ENCODE results near the gene AGBL4.

The AGBL4 gene

GRCh38 chr1:49171941-49172593 is 851.7 kb downstream of the AGBL4 start:
- DNase-seq: no peak

DNA sequence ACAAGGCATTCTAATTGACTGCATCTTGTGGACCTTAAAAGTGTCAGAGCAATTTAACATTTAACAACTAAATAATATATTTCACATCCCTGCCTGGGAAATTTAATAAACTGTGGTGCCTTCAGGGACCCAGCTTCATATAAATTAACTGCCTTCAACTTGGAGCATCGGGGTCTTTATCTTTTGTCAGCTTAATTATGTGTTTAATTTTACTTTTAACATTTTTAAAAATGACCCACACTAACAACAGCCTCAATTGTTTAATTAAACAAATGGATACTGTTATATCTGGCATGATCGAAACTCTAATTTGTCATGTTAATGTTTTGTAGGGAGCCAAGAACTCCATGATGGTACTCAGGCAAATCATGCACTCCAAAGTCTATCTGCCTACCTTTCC is 857.7 kb downstream of the AGBL4 start:
- DNase-seq: no peak

DNA sequence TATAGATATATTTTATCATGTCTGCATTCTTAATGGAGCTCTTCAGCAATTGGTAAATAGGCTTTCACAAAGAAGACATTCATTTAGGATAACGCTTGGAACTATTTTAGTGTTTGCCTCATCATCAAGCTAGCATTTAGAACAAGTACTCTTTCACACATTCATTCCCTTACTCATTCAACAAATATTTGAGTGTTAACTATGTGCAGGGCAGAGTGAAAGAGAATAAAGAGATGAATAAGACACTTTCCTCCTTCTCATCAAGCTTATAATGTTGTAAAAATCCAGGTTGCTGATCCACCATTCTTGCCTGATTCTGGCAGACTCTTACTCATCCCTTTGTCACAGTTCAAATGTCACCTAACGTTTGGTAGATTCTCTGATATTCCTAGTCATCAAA is 860.7 kb downstream of the AGBL4 start:
- no peak for DNase-seq

- DNase-seq: no peak
These were observed 863.1 kb downstream of the AGBL4 start for GRCh38 chr1:49160677-49161076.

GRCh38 chr1:49136738-49137251 is 887.0 kb downstream of the AGBL4 start:
- DNase-seq: no peak

- no peak for DNase-seq
These were observed 898.0 kb downstream of the AGBL4 start for GRCh38 chr1:49125746-49126145.

DNA sequence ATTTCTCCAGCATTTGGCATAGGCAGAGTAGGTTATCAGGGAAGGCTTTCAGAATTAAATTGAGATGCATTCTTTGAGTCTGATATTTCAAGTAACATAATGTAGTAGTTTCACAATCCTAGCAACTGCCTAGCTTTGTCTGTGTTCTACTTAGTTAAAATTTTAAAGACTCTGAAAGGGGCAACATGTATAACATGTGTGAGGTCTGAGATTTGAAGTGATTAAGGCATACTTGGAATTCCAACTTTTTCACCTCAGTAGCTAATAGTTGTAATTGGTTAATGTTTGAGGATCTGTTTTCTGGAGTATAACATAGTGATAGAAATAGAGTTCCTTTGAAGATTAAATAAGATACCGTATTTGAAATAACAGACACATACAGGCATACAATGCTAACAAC is 911.8 kb downstream of the AGBL4 start:
- DNase-seq: no peak

DNA sequence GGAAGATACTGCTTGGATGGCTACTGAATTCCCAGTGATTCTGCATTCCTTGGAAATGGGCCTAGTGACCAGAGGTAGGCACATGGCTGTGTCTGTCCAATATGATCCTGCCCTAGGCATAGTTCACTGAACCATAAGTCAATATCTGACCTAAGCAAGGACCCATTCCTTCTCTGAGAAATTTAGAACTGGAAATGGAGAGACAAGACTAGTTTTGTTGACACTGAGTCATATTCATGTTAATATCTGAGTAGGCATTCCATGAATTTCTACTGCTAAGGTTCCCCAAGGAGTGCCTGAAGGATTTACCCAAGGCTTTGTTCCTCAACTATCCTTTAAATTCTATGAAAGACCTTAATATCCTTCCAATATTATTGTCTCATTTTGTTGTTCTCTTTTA is 917.3 kb downstream of the AGBL4 start:
- DNase-seq: no peak

DNA sequence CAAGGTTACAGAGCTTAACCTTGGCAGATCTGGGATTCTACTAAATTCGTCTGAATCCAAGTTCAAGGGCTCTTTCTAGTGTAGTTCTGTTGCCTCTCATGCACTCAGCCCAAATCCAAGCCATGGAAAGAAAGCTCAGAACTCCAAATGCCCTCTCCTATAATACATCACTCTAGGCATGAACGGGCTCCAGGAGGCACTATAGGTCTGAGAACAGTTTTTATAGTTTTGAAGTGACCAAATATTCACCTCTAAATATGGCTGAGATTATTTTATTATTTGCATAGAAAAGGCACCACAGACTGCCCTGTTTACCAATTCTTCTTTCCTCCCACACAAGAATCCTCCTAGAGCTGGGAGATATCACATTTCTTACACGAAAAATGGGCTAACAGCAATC is 919.2 kb downstream of the AGBL4 start:
- no peak for DNase-seq

GRCh38 chr1:49102752-49103151 is 921.0 kb downstream of the AGBL4 start:
- no peak for DNase-seq

GRCh38 chr1:49098866-49099265 is 924.9 kb downstream of the AGBL4 start:
- DNase-seq: no peak

GRCh38 chr1:49086327-49086726 is 937.4 kb downstream of the AGBL4 start:
- no peak for DNase-seq

GRCh38 chr1:49085079-49085478 is 938.7 kb downstream of the AGBL4 start:
- no peak for DNase-seq

DNA sequence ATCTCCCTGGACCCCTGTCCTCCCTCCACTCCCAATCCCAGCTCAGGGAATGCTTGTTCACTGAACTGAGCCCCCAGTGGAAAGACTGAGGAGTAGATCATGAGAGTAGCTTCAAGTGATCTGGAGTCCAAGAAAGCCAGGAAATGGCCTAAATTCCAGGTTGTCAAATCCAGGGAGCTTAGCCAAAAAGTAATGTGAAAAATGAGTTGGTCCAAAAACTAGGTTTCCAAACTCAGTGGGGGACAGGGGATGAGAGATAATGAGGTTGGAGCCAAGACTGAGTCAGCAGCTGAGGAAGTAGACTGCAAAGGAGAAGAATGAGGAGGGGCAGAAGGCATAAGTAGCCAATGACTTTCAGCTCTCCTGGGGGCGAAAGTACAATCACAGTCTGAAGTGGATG is 963.0 kb downstream of the AGBL4 start:
- no peak for DNase-seq

DNA sequence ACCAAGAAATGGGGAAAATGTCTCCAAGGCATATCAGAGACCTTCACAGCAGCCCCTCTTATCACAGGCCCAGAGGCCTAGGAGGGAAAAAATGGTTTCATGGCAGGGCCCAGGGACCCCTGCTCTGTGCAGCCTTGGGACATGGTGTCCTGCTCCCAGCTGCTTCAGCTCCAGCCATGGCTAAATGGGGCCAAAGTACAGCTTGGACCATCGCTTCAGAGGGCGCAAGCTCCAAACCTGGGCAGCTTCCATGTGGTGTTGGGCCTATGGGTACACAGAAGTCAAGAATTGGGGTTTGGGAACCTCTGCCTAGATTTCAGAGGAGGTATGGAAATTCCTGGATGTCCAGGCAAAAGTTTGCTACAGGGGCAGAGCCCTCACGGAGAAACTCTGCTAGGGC is 964.7 kb downstream of the AGBL4 start:
- no peak for DNase-seq

GRCh38 chr1:49052102-49052501 is 971.7 kb downstream of the AGBL4 start:
- DNase-seq: peak; percentile 16

DNA sequence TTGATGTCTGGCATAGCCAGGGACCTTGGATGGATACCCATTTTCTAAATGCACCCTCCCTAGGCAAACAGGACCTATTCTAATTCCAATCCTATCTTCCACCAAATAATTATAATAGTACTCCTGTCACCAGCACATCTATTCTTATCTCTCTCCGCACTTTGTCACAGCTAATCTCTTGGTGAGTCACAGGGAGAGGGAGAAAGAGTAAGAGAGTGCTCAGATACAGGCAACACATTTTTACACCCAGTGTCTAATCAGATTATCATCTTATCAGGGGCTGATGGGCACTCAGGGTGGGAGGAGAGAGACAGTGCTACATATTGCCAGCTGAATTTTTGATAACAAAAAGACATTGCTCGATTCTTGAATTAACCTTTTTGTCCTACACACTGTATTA is 972.1 kb downstream of the AGBL4 start:
- DNase-seq: no peak

DNA sequence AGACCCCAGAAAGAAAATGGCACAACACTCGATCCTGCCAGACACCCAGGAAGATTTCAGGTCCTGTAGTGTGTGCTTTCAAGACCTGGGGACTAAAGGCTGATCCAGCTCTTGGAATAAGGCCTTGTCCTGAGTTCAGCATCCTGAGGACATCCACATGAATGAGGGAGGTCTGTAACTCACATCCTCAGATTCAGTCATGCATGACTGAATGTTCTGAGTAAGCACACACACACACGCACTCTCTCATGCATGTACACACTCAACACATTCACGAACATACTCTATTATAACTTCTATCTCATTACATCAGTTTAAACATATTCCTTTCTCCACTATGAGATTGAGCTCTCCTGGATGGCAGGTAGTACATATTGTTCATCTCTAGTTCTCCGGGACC is 973.7 kb downstream of the AGBL4 start:
- DNase-seq: peak; percentile 17

DNA sequence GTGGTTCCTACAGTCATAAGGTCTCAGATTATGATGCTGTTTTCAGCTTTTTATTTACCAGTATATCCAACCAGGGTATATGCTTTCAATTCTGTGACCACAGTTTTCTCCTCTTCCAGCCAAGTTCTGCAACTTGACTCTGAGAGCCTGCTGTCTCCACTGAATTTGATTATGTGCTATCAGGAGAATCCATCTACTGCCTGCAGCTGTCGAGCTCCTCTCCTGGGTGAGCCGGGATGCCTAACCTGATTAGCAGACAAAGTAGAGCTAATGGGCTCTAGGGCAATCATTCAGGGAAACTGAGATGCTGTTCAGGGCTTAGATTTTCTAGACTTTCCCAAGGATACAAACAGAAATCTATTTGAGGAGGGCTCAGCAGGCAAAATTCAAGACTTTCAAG is 975.6 kb downstream of the AGBL4 start:
- no peak for DNase-seq

- no peak for DNase-seq
These were observed 977.4 kb downstream of the AGBL4 start for GRCh38 chr1:49046305-49046704.

- no peak for DNase-seq
These were observed 978.4 kb downstream of the AGBL4 start for GRCh38 chr1:49045371-49045770.

GRCh38 chr1:49036700-49037099 is 987.1 kb downstream of the AGBL4 start:
- DNase-seq: no peak

- DNase-seq: no peak
These were observed 995.4 kb downstream of the AGBL4 start for GRCh38 chr1:49028396-49028795.

GRCh38 chr1:49026230-49026811 is 997.4 kb downstream of the AGBL4 start:
- no peak for DNase-seq
